GM19328 (cell line): ENCODE measurements around the gene ANO4.

Source experiments
- ATAC-seq: cut with Tn5 transposase; IDR thresholded peaks from one replicate; pipeline ENCODE4 v1.9.1; 2021; ENCODE audit warnings: mild to moderate bottlenecking, moderate library complexity; ENCODE audit not compliant: unreplicated experiment

ANO4 gene

DNA sequence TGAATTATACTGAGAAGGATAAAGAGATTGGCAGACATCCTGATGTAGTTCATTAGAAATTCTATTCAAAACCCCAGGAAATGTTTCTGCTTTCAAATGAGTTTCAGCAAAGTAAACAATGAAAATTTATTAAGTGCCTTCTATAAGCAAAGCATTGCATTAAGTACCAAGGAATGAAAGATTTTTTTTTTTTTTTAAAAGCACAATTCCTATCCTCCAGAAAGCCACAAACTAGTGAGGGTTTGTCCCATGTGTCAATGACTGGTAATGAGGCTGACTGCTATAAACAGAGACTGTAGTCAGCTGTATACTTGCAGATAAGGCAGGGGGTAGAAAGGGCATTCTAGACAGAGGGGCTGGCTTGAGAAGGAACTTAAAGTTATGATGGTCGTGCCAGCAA is 6.7 kb downstream of the ANO4 start:
- no peak for ATAC-seq

DNA sequence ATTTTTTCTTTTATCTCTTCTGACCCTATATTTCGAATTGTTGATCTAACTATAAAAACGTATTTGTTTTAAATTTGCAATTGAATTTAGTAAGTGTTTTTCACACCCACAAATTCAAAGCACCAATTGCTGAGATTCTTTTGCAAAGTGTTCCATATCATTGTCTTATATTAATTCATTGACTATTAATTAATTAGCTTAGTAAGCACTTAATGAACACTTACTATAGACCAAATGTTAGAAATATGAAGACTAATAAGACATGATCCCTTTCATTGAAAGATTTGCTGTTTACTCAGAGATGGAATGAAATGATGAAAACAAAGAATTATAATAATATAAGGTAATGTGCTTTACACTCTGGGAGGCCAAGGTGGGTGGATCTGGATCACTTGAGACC is 14.2 kb downstream of the ANO4 start:
- no peak for ATAC-seq

DNA sequence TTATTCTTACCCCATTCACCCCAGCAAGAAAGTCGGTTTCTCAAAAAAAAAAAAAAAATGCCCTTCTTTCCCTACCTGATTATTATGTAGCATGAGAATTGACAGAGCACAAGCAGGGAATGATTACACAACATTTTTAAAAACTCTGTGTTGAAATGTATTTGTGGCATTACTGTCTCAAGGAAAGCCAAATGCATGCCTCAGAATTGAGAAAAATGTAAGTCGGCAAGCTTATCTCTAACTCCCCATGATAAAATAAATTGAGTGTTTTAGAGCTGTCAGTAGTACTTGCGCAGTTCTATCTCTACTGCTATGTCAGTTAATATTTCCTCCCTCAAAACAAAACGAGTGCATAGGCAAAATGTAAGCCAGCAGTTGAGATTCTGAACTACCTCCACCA is 25.7 kb downstream of the ANO4 start:
- no peak for ATAC-seq

DNA sequence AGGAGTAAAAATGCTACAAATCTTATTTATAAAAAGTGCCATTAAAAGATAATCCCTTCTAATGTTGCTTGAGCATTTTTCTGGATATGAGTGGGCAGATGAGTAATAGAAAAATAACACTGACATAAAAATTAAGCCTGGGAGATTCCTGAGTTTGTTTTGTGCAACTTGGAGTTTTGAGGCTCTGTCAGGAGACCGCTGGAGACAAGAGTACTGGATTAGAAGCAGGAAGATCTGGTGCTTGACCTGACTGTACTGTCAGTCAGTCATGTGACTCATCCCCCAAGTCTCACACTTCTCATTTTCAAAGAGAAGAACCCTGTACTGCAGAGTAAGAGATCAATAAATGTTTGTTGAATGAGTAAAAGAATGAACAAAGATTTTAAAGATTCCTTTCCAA is 29.4 kb downstream of the ANO4 start:
- ATAC-seq: no peak

DNA sequence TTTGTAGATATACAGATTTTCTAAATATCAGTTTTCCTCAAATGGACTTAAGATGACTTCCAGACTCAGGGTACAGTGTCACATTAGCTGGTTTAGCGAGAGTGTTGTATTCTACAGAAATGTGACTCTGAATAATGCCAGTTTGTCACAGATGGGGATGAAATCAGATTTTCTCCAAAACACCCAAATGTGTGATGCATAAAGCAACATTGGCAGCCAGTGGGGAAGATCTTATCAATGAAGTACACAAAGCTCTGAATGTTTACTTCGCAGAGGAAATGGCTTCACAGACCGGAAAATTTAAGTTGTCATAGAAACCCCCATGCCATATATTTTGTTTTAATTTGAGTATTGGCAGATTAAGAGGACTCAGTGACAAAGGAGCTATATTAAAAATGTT is 29.9 kb downstream of the ANO4 start:
- ATAC-seq: no peak

DNA sequence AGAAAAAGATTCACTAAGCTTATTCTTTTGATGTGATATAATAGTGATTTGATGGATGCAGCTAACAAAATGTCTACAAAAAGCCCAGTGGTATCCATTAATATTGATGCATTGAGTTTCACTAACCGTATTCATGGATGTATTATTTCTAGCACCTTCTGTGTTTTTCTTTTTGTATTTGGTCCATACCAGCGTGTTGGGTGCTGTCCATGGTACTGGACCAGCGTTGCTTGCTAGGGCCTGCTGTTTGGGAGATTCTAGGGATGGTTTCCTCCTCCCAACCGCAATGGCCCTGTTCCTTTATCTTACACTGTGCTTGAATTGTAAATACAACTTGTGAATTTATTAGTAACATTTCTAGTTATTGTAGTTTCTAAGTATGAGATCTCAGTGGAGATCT is 31.7 kb downstream of the ANO4 start:
- no peak for ATAC-seq

DNA sequence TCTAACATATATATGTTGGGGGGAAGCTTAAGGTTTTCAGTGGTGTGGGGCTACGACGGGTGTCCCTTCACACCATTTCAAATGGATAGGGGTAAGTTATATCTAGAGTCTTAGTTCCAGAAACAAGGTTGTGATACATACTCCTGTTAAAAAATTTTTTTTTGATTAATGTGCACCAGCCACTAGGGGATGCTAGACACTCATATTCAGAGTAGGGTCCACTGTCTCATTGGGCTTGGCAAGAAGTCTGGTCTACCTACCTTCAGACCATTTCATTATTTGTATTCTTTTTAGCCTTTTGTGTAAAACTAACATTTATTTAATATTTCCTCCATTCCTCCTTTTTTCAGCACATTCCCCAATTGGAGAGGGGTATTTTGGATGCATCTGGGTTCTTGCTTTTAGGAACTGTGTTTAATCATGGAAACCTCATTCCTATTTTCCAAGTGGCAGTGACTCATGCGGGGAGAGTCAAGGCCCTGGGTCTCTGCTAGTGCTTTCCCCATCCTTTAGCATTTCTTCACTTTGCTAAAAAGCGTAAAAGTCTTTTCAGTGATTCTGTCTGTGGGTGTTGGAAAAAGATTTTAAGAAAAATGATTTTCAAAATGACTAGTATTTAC is 33.4 kb downstream of the ANO4 start:
- ATAC-seq: no peak

DNA sequence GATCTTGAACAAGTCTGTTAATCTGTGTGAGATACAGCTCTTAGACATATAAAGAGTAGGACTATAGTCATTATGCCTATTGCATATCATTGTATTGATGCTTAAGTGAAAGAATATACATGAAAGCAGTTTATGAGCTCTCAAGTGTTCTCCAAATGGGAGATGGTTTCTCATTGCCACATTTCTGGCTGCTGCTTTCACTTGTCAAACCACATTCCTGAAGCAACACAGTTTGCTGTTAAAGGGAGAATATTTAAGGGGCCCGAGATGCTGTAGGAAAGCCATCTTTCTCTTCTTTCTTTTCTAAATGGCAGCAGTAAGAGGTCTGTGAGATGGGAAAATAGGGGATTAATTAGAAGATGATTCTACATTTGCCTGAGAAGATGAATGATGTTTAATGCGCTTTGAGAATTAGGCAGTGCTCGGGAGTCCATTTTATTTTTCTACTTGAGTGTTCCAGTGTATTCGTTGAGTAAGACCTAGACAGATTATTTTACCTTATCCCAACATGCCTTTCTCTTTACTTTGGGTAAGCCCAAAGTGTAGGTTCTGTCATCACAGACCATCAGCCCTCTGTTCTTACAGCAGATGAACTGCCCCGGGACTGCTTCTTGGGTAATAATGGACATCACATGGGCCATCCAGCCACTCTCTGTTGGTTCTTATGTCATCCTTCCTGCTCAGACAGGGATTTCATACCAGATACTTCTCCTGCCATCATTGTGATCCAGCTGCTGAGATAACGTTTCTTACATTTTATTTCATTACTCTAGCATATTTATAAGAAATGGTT is 35.6 kb downstream of the ANO4 start:
- no peak for ATAC-seq

DNA sequence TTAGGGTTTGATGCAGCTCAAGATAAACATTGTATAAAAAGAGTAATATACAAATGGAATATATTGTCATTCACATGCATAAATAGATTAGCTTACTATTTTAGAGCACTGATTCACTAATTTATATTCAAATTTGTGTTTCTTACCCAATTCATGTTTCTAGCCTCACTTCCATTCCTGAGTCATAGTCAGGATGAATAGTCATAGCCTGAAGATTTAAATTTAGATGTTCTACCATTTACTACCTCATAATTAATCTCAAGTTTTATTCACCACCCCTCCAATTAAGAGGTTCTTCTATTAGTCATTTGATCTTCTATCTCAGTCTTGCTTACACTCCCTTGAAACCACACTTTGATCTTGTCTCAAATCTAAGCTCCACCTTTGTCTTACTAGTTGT is 38.7 kb downstream of the ANO4 start:
- ATAC-seq: no peak

DNA sequence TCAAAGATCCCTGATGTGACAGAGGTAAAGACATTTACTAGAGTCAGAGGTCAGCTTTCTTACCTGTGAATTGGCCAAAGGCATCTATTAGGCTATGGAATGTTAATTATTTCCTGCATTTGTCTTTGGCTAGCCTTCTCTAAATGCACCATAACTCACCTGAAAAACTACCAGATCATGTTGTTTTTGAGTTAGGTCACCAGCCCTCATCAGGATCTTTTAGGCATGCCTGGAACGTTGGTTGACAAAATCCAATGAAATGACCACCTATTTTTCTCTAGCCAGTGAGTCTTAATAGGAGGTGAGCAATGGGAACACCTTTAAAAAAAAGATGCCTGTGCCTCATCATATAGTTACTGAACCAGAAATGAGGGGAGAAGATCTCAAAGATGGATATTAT is 46.2 kb downstream of the ANO4 start:
- no peak for ATAC-seq

DNA sequence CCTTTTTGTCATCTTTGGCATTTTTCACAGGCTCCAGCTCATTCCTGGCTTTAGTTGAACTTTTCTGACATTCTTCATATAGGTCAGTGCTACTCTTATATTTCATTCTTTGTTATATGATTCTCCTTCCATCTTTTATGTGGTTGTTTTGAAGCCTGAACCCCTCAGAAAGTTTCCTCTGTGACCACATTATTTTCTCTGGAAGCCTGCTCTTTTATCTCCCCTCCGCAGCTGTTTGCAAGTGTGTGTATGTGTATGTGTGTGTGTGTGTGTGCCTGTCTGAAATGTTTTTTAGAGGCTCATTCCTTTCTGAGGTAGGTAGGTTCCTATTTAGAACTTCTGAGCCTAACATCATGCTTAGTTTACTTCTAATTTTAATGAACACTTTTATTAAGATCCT is 47.6 kb downstream of the ANO4 start:
- no peak for ATAC-seq

DNA sequence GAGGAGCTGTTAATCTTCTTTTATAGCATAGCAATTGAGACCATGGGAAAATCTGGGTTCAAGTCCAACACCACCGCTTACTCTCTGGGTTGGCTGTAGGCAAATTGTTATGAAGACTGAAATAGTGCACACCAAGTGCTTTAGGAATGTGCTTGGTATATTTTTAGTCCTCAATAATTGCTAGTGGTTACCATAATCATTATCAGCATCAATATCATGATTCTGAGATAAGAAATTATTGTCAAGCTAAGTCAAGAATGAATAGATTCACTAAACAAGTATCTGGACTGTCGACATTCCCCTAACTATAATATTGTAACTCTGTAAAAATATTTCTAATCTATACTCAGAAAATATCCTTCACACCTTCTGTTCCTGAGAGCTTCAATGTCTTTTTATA is 48.5 kb downstream of the ANO4 start:
- no peak for ATAC-seq

DNA sequence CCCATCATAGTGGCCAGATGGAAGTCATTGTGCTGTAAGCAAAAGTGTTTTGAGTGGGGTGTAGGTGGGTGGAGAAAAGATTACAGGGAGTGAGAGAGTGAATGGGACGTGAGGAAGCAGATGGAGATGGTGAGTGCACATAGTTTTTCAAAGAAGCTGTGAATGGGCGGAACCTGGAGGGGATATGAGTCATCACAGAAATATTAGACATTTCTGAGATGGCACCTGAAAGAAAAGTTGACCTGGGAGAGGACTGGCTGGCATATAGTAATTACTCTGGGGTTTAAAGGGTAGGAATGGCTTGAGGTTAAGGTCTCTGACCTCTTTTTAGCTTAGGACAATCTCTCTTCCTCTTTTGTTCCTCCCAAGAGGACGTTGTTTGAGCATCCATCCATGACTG is 50.5 kb downstream of the ANO4 start:
- no peak for ATAC-seq

DNA sequence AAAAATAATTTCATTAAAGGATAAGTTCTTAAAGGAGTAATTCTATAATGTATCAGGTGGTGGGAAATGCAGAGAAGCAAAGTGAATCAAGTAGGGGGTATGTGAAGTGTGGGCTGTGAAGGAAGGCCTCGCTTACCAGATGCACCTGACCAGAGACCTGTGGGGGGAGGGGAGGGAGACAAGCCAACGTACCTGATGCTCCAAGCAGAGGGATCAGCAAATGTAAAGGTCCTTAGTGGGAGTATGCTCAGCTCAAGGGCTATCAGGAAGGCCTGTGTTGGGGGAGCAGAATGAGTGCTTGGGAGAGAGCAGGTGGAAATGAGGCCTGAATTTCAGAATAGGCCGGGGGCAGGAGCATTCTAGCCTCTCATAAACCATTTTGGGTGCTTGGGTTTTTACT is 57.1 kb downstream of the ANO4 start:
- ATAC-seq: no peak

DNA sequence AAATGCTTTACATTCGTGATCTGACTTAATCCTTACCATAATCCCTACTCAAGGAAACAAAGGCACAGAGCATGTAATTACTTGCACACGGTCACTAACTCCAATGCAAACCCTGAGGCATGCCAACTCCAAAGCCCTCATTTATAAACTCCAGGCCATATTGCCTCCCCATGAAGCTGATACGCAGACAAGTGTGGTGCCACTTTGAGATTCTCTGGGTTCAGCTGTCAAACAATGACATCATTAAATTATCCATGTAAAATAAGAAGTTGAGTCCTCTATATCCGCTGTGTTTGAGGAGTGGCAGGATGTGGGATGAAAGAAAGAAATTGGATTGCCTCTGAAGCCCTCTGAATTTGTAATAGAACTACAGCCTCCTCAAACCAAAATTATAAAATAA is 62.8 kb downstream of the ANO4 start:
- ATAC-seq: no peak

DNA sequence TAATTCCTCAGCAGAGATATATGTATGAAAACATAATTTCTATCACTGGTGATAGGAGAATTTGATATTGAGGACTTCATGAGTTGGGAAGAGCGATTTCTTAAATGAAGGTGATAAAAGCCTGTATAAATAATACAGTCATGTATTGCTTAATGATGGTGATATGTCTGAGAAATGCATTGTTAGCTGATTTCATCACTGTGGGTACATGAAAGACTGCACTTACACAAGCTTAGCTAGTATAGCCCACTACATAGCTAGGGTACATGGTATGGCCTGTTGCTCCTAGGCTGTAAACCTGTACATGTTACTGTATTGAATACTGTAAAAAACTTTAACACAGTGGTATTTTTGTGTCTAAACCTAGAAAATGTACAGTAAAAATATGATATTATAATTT is 63.4 kb downstream of the ANO4 start:
- ATAC-seq: no peak

DNA sequence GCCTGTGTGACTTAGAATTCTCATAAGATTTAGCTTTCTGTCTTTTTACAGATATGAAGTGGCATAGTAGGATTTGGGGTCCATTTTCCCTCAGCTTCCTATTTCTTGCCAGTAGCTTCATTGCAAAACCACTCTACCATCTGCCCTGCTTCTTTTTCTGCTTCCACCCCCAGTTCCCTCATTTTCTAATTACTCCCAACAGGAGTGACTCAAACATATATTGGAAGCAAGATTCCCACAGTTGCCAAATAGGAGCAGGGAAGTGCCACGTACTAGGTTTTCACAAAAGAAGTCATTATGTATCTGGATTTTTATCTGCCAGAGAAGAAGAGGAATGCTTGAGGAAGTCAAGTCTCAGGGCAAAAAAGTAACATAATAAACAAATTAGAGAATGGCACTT is 64.1 kb downstream of the ANO4 start:
- ATAC-seq: no peak

DNA sequence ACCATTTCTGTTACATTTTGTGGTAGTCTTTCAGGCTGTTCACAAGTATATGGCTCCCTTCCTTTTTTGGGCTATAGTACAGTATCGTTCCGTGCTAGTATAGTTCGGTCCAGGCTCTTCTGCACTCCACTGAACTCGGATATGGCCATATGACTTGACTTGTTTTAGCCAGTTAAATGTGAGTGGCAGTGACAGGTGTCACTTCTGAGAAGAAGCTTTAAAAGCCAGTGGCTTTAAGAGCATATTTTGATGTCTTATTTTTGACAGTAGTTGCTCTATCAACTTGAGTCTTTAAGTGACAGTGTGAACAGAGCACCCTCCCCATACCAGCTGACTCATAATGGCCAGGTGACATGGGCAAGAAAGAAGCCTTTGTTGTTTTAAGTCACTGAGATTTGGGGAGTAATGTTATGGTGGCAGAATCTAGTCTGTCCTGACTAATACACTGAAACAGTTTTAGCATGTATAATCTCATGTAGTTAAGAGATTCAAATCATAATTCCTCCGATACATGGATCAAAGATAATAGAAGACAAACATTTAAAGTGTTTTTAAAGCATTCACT is 64.6 kb downstream of the ANO4 start:
- ATAC-seq: no peak

DNA sequence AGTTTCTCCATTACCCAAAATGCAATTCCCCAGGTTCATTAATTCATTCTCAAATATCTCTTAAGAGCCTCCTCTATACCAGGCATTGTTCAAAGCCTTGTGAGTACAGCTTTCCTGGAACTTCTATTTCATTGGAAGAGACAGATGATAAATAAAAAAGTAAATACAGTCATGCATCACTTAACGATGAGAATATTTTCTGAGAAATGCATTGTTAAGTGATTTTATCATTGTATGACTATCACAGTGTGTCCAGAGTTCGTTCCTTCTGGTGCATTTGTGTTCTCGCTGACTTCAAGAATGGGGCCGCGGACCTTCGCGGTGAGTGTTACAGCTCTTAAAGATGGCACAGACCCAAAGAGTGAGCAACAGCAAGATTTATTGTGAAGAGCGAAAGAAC is 66.0 kb downstream of the ANO4 start:
- no peak for ATAC-seq

DNA sequence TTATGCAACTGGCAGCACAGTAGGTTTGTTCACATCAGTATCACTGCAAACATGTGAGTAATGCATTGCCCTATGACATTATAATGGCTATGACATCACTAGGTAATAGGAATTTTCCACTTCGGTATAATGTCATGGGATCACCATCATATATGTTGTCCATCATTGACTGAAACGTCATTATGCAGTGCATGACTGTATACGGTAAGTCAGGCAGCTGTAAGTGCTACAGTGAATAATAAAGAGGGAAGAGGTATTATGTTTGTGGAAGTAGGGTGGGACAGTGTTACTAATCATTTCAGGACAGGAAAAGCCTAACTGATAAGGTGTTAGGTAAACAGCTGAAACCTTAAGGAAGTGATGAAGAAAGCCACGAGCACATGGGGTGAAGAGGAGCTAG is 68.1 kb downstream of the ANO4 start:
- no peak for ATAC-seq

DNA sequence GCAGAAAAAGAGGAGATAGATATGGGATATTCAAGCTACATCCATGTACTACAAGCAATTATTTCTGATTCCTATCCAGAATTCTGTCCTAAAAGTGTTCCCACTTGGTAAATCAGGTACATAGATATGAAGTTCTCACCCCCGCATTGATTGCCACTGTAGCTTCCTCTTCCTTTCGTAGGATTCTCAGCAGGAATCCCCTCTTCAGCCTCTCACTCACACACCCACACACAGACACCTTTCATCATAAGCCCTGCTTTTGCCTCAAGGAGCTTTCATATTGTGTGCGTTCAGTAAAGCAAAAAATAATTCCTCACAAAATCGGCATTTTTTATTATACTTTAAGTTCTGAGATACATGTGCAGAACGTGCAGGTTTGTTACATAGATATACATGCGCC is 69.8 kb downstream of the ANO4 start:
- ATAC-seq: no peak

DNA sequence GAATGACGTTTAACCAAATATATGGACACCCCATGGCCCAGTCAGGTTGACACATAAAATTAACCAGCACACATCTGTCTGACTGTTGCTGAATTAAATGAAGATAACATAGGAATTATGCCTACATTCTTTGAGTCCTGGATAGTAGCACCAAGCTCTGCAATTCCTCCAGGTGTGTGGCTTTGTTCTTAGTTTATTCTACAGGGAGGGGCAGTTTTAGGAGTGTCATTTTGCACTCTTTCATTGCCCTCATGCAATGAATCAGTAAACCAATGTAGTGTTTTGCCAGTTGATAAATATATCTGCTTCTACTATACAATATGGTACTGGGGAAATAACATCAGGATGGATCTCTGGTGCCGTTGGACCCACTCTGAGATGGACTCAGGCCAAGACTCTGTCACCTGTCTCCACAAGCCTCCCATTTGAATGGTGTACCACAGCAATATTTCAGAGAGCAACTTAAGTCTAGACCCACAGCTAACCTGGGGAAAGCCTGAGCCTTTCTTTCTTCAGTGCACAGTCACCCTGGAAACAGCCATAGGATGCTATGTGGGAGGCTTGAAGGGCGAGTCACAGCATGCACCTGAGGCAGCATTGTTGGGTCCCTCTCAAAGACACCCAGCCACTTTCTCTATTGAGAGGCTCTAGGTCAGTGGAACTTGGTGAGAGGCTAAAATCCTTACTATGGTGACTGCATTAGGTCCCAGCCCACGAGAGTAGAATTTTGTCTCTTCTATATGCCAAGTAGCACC is 73.2 kb downstream of the ANO4 start:
- ATAC-seq: no peak
